Astrocyte of the hippocampus (primary cell): ENCODE measurements around the gene BLVRA.
"Not testable (repeated sequence)": the region's sequence is repeated elsewhere in the genome, so short reads cannot be mapped to it uniquely, and the experiment has no call there.

ENCODE experiments used
- DNase-seq: peaks from one replicate; pipeline ENCODE4 v3.0.0; 2011; ENCODE audit warnings: low read depth, low spot score

BLVRA gene

GRCh38 chr7:43758029-43758821, at the start of gene BLVRA:
Gene BLVRA, plus strand, starts transcription at chr7:43758680. Its CDS starts 12,479 bp downstream, at chr7:43771159.
- DNase-seq = peak; percentile 80

GRCh38 chr7:43711503-43711902, 47.0 kb upstream of the BLVRA start:
- DNase-seq = no peak

- DNase-seq = not testable (repeated sequence)
Observed at GRCh38 chr7:43715966-43716365, 42.5 kb upstream of the BLVRA start.

GRCh38 chr7:43716598-43716997, 41.9 kb upstream of the BLVRA start:
- no peak for DNase-seq

DNA sequence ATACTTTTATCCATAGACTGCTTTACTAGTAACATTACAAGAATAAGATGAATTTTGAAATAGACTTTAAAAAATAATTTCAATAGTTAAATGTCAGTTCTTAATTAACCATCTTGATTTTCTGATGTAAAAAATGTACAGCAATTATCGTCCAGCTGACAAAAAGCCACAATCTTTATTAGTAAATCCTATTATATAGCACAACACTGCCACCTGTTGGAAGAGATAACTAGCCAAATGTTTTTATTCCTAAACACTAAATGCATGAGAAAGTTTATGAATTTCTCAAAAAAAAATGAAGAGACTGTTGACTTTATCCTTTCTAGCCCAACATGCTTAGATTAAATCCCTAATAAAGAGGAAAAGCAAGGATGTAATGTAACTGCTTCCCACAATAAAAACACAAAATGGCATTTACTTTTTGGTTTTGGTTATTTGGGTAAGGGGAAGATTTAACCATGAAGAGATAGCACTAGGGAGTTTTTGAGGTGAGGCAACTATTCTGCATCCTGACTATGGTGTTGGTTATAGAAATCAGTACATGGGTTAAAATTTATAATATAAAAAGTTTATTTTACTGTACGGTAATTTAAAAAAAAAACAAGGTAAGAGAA, 37.2 kb upstream of the BLVRA start:
- DNase-seq = peak; percentile 70

GRCh38 chr7:43723007-43723341, 35.5 kb upstream of the BLVRA start:
- DNase-seq = no peak

DNA sequence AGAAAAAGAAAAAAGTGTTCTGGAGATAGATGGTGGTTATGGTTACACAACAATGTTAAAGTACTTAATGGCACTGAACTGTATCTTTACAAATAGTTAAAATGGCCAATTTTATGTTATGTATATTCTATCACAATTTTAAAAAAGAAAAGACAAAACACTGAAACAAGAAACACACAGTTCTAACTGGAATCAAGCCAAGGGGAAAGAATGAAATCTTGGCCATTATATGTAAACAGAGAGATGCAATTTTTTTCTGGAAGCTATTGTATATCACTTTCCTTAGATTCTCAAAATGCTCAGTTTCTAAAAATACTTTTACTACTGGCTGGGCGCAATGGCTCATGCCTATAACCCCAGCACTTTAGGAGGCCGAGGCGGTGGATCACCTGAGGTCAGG, 33.2 kb upstream of the BLVRA start:
- DNase-seq = no peak

DNA sequence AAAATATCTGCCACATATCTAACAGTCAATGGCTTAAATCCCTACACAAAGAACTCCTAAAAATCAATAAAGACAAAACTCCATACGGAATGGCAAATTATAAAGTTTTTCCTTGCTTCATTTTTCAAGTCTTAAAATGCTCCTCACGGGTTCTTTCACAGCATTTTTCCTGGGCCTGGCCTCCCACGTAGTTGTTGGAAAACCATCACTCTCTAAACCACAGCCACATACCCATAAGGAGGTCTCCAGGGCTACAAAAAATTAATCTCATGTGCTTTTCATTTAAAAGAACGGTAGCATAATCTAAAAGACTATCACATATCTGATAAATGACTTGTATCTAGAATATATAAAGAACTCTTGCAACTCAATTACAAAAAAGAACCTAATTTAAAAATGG, 32.0 kb upstream of the BLVRA start:
- DNase-seq = peak; percentile 31

DNA sequence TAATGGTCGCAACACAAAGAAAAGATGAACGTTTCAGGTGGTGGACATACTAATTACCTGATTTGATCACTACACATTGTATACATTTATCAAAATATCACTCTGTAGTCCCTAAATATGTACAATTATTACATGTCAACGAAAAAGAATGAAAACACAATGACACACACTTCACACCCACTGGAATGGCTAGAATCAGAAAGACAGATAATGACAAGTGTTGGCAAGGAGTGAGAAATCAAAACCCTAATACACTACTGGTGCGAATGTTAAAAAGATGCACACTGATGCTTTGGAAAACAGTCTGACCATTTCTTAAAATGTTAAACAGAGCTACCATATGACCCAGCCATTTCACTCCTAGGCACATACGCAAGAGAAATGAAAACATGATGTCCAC, 31.5 kb upstream of the BLVRA start:
- no peak for DNase-seq

GRCh38 chr7:43727494-43727893, 31.0 kb upstream of the BLVRA start:
- no peak for DNase-seq

- DNase-seq = peak; percentile 96
Observed at GRCh38 chr7:43729214-43729923, 29.1 kb upstream of the BLVRA start, which contains the start of gene COA1. Gene COA1, minus strand, starts transcription at chr7:43729523. Its CDS starts 80,909 bp downstream, at chr7:43648614.

- DNase-seq = no peak
Observed at GRCh38 chr7:43729924-43730248, 28.6 kb upstream of the BLVRA start.

GRCh38 chr7:43731494-43731893, 27.0 kb upstream of the BLVRA start:
- DNase-seq = not testable (repeated sequence)

DNA sequence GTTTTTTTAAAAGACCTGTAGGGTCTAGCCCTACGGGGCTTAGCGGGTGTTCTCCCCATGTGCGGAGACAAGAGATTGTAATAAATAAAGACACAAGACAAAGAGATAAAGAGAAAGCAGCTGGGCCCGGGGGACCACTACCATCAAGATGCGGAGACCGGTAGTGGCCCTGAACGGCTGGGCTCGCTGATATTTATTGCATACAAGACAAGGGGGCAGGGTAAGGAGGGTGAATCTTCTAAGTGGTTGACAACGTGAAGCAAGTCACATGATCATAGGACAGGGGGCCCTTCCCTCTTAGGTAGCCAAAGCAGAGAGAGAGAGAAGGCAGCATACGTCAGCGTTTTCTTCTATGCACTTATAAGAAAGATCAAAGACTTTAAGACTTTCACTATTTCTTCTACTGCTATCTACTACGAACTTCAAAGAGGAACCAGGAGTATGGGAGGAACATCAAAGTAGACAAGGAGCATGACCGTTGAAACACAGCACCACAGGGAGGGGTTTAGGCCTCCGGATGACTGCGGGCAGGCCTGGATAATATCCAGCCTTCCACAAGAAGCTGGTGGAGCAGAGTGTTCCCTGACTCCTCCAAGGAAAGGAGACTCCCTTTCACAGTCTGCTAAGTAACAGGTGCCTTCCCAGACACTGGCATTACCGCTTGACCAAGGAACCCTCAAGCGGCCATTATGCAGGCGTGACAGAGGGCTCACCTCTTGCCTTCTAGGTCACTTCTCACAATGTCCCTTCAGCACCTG, 23.7 kb upstream of the BLVRA start:
- DNase-seq = not testable (repeated sequence)

- DNase-seq = no peak
Observed at GRCh38 chr7:43735403-43735801, 23.1 kb upstream of the BLVRA start.

DNA sequence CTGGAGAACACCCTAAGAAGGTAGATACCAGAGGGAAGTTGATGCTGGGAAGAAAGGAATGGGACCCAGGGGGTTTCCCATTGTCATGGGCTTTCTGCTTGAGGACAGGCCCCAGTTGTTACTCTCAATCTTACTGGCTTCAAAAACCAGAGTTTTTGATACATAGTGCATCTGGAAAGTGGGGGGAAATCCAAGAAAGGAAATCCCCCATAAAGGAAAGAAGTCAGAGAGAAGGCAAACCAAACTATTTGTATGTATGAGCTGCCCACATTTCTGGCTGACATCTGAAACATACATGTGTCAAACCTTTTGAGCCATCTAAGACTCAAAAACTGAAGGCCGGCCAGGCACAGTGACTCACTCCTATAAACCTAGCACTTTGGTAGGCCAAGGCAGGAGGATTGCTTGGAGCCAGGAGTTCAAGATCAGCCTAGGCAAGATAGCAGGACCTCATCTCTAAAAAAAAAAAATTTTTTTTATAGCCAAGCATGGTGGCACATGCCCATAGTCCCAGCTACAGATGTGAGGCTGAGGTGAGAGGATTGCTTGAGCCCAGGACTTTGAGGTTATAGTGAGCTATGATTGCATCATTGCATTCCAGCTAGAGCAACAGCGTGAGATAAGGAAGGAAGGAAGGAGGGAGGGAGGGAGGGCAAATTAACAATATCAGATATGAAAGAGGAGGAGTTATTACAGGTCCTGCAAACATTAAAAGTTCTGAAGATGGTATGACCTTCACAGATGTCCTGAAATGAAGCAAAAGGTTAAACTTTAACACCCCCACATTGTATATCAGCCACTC, 22.5 kb upstream of the BLVRA start:
- DNase-seq = peak; percentile 15

DNA sequence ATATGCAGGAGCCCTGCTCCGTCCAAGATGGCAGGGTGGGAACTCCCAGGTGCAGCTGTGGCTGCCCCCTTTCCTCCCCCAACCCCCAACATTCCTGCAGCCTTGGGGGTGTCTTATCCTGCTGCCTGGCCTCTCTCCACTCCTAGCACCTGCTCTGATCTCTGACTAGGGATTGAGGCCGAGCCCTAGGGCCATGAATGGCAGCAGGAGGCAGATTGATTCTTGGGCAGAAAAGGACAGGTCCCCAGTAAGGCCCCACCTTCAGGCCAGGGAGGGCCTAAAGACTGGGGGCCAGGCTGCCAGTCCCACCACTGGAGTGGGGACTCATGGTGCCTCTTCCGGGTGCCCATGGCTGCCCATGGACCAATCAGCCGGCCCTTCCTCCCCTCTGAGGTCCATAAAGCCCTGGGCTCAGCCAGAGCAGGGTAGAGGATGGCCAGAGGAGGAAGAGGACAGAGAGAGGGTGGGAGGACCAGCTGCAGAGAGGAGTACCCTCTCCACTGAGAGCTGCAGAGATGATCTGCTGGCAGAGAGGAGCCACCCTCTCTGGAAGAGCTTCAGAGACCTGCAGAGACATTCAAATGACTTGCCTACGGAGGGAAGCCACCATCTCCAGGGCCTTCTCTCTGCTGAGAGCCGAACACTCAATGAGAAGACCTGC, 20.9 kb upstream of the BLVRA start:
- no peak for DNase-seq

DNA sequence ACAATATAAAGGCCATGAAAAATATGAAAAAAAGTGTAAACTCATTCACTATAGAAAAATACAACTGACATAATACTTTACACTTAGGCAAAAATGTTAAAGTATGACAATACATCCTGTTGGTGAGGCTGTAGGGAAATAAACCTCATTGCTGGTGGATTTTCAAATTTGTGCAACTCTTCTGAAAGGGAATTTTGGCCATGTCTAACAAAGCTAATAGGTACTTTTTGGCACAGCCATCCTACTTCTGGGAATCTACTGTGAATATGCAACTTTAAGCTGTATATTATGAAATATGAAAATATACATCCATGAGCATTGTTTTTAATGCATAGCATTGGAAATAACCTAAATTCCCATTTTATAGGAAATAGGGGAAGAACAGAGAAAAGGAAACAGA, 15.8 kb upstream of the BLVRA start:
- no peak for DNase-seq

GRCh38 chr7:43747328-43748105, 11.0 kb upstream of the BLVRA start:
- DNase-seq = no peak

- no peak for DNase-seq
Observed at GRCh38 chr7:43749383-43749940, 9.0 kb upstream of the BLVRA start.
